ENCODE measurements around the gene SEMA3A.
"Not testable (repeated sequence)": the region's sequence is repeated elsewhere in the genome, so short reads cannot be mapped to it uniquely, and the experiment has no call there.

SEMA3A gene

GRCh38 chr7:84085998-84086397 is 108.6 kb downstream of the SEMA3A start:
- no peak for DNase-seq
- intact Hi-C loops (cut with DNase I), result no loop called here

DNA sequence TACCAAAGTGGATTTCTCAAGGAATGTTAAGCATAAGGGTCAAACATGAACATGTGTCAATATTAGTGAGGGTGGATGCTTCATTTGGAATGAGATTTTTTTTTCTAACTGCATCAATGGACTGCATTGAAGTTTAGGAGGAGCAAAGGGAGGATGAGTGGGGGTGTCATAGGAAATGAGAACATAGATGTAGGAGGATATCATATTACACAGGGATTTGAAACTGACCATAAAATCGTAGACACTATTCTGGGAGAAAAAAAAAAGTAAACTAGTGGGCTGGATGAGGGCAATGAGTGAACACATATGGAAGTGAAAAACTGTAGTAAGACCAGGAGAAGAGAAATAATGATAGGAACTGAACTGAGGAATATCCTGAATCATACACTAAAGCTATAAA is 109.4 kb downstream of the SEMA3A start:
- intact Hi-C loops (cut with DNase I), result no loop called here

DNA sequence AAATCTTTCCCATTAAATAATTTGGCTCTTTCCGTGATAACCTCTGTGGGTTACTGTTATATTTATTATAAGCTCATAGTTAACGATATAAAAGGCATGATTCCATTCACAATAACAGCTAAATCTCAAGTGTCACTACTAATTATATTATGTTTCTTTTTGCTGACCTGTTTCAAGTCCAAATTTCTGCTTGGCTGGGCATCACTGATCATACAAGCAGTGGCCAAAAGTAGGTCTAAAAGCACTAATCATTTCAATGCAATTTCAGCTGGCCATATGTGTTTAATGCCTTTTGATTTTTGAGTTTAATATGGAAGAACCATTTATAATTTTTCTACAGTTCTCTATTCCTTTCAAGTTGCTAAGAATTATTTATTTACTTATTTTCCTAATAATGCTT is 110.7 kb downstream of the SEMA3A start:
- intact Hi-C loops (cut with DNase I), result no loop called here
- no peak for DNase-seq

More for the DNA sequence above, 109.4 kb downstream of the SEMA3A start:
- no peak for DNase-seq

GRCh38 chr7:84081973-84082522 is 112.5 kb downstream of the SEMA3A start:
- intact Hi-C loops (cut with DNase I), result no loop called here
- no peak for DNase-seq

GRCh38 chr7:84077336-84077735 is 117.3 kb downstream of the SEMA3A start:
- intact Hi-C loops (cut with DNase I), result no loop called here
- no peak for DNase-seq

DNA sequence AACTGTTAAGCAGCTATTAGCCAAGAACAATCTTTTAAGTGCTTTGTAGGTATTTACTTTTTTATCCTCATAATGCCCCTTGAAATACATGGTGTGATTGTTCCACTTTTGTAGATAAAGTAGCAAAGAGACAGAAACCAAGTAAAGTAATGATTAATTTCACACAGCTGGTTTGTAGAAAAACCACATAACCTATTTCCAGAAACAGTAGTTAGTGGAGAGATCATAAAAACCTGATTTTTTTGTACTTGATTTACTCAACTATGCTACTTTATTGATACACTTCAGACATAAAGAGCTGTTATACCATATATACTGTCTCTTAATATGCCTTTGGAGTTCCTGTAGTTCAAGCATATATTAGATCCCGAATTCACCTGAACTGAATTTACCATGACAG is 118.4 kb downstream of the SEMA3A start:
- no peak for DNase-seq
- intact Hi-C loops (cut with DNase I), result no loop called here

GRCh38 chr7:84073186-84073875 is 121.3 kb downstream of the SEMA3A start:
- intact Hi-C loops (cut with DNase I), result no loop called here
- no peak for DNase-seq

DNA sequence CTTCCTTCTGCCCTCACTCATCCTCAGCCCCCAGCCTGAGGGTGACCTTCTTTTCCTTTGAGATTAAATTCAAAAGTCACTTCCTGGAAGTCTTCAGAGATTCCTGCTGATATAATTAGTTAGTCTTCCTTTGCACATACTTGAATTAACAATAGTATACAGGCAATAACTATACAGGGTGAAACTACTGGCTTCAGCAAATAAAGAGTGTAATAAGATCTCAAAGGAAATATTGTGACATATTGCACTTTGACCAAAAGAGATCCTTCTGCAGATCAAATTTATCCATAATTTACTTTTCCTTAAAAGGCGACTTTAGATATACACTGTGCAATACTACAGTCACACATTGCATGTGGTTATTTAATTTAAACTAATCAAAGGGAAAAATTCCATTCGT is 123.8 kb downstream of the SEMA3A start:
- intact Hi-C loops (cut with DNase I), result no loop called here
- no peak for DNase-seq

GRCh38 chr7:84069999-84070500 is 124.5 kb downstream of the SEMA3A start:
- intact Hi-C loops (cut with DNase I), result no loop called here
- DNase-seq, result no peak

- DNase-seq, result no peak
- intact Hi-C loops (cut with DNase I), result no loop called here
These were observed 125.6 kb downstream of the SEMA3A start for GRCh38 chr7:84069033-84069432.

GRCh38 chr7:84062489-84062901 is 132.1 kb downstream of the SEMA3A start:
- DNase-seq; intact Hi-C loops (cut with DNase I): not testable (repeated sequence)

DNA sequence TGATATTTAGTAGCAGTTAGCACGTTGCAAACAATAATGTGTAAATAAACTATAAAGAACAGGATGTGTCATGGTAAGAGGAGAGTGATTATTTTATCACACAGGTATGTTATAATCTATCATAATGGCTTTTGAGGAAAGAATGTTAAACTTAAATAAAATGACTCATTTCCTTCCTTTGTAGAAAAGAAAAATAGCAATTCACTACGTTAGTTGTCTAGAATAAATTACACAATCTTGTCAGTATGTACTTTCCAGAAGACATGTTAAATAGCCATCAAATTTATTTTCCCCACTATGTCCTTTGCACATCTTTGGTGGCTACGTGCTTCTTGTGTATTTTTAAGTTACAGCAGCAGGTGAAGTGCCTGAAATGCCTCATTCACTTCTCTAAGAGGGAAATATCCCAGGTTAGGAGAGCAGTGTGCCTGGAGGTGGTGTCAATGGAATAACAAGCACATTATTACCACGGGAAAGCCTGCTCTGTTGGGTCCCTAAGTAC is 133.8 kb downstream of the SEMA3A start:
- intact Hi-C loops (cut with DNase I), result no loop called here
- no peak for DNase-seq

- intact Hi-C loops (cut with DNase I), result no loop called here
- DNase-seq, result no peak
These were observed 134.6 kb downstream of the SEMA3A start for GRCh38 chr7:84060000-84060399.

- intact Hi-C loops (cut with DNase I), result no loop called here
- no peak for DNase-seq
These were observed 136.1 kb downstream of the SEMA3A start for GRCh38 chr7:84058311-84059076.

DNA sequence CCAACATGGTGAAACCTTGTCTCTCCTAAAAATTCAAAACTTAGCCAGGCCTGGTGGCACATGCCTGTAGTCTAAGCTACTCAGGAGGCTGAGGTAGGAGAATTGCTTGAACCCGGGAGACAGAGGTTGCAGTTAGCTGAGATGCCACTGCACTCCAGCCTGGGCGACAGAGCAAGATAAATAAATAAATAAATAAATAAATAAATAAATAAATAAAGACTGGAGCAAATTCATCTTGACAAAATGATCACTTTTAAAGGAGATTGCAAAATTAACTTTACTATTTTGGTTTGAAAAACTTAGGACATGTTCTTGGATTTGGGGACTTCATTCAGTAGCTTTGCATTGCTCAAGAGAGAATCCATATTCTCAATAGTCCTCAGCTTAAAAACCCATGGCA is 137.0 kb downstream of the SEMA3A start:
- intact Hi-C loops (cut with DNase I), result no loop called here
- DNase-seq, result no peak

- DNase-seq, result no peak
- intact Hi-C loops (cut with DNase I), result no loop called here
These were observed 138.5 kb downstream of the SEMA3A start for GRCh38 chr7:84055904-84056605.

DNA sequence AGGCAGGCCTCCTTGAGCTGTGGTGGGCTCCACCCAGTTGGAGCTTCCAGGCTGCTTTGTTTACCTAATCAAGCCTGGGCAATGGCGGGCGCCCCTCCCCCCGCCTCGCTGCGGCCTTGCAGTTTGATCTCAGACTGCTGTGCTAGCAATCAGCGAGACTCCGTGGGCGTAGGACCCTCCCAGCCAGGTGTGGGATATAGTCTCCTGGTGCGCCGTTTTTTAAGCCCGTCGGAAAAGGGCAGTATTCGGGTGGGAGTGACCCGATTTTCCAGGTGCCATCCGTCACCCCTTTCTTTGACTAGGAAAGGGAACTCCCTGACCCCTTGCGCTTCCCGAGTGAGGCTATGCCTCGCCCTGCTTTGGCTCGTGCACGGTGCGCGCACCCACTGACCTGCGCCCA is 139.4 kb downstream of the SEMA3A start:
- intact Hi-C loops (cut with DNase I); DNase-seq: not testable (repeated sequence)

GRCh38 chr7:84049071-84049836 is 145.3 kb downstream of the SEMA3A start:
- no peak for DNase-seq
- intact Hi-C loops (cut with DNase I), result no loop called here

DNA sequence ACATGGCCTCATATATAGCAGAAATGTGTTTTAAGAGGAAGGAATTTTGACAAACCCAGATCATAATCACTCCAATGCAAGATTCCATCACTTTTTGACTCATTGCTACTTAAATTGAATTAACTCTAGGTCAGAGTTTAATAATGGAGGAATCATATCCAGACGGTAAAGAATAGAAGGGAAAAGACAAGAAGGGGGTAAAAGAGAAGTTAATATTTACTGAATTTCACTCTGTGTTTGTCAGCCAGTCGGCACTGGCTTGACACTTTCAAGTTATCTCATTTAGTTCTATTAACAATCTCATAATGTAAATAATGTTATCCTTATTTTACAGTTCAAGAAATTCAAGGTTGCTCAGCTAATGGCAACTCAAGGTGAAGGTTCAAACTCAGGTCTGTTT is 147.5 kb downstream of the SEMA3A start:
- intact Hi-C loops (cut with DNase I), result no loop called here
- DNase-seq, result no peak

All from head of caudate nucleus (tissue), 42 donors.